Right ventricle myocardium inferior (tissue), 1 donor: ENCODE data around the gene RPRD1A. TPM values are rescaled to one million over a fixed set of nuclear protein-coding genes. Genes with fewer than 3 reads are reported as not detected.
"Not testable (repeated sequence)": the region's sequence is repeated elsewhere in the genome, so short reads cannot be mapped to it uniquely, and the experiment has no call there.

Experiments used
- ATAC-seq: fragments of 200-7000 bp; cut with Tn5 transposase; one replicate; pipeline ENCODE4 v1.9.1; 2020; ENCODE audit warnings: mild to moderate bottlenecking, moderate library complexity
- DNase-seq: peaks from one replicate; pipeline ENCODE4 v3.0.0; 2021; ENCODE audit errors: missing footprints
- intact Hi-C: fragments of 100-400 bp; cut with DNase I; formaldehyde crosslinking; loops from one replicate; pipeline ENCODE4 v1.11.0; 2022
- total RNA-seq: library from RNA; stranded (reverse); fragmentation: NEBNext Ultra II Directional; extraction: Animal tissue kit (Norgen Biotek cat#: 25700); gene quantifications from one replicate; pipeline ENCODE4 v1.2.1, GENCODE V29; 2021
- donor health status: DM: no; HTN: yes; CAD: no; lungs with severe emphysema.

RPRD1A gene
- total RNA-seq, 1 donor from 2014 or later = 45.5 TPM

GRCh38 chr18:36041146-36041545, 26.2 kb downstream of the RPRD1A start:
- intact Hi-C loops = no loop called here
- DNase-seq (no peak), ATAC-seq (no peak)

DNA sequence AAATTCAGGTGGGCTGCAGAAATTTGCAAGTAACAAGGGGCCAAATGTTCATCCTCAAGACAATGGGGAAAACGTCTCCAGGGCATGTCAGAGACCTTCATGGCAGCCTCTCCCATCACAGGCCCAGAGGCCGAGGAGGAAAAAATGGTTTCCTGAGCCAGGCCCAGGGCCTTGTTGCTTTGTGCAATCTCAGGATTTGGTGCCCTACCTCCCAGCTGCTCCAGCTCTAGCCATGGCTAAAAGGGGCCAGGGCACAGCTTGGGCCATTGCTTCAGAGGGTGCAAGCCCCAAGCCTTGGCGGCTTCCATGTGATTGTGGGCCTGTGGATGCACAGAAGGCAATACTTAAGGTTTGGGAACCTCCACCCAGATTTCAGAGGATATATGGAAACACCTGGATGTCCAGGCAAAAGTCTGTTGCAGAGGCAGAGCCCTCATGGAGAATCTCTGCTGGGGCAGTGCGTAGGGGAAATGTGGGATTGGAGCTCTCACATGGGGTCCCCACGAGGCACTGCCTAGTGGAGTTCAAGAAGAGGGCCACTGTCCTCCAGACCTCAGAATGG, 29.2 kb downstream of the RPRD1A start:
- ATAC-seq = no peak
- intact Hi-C loops = no loop called here
- DNase-seq = no peak

DNA sequence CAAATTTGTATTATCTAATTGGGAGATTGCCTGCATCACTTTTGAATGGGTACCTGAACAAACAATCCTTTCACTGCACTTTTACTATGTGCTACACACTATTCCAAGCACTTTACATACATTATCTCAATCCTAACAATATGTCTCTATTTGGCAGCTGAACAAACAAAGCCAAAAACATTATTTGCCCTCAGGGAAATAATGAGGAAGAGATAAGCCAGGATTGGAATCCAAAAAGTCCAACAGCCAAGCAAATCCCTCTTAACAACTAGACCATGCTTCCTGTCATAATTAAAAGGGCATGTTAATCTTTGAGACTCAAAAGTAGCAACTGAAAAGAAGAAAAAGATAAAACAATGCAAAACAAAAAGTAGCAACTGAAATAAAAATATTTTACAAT, 32.1 kb downstream of the RPRD1A start:
- ATAC-seq = no peak
- intact Hi-C loops = no loop called here
- no peak for DNase-seq

GRCh38 chr18:36034299-36034895, 33.0 kb downstream of the RPRD1A start:
- intact Hi-C loops = no loop called here
- DNase-seq (no peak), ATAC-seq (no peak)

DNA sequence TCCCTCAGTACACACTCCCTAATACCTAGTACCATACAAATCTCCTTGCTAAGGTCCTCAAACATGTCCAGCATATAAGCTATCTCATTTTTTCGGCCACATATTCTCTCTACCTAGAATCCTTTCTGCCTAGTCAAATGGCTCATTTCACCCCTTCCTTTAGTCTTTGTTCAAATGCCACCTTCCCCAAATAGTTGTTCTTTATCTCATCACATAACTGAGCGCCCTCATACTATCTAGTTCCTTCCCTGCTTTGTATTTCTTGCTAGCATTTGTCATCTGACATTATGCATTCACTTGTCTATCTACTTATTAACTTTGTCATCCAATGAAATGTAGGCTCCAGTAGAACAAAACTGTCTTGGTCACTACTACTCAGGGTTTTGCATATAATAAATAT, 35.5 kb downstream of the RPRD1A start:
- DNase-seq (no peak), ATAC-seq (no peak)
- intact Hi-C loops = no loop called here

DNA sequence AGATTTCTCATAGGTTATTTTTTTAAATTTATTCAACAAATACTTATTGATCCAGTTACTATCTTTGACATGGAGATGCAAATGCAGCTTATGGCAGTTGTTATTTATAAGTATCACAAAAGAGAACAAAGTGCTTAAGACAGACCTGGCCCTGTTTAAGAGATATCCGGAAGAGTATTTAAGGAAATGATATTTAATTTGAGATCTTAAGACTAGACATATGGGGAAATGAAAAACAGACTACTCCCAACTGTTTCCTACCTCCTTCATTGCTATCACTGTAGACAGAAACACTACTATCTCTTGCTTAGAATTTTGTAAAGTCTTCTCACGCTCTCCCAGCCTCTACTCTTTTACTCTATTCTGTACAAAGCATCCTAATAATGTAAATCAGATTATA, 36.0 kb downstream of the RPRD1A start:
- ATAC-seq = no peak
- intact Hi-C loops = no loop called here
- DNase-seq = no peak

GRCh38 chr18:36028859-36029258, 38.5 kb downstream of the RPRD1A start:
- DNase-seq (no peak), ATAC-seq (no peak)
- intact Hi-C loops = no loop called here

- intact Hi-C loops = no loop called here
- DNase-seq = no peak
- no peak for ATAC-seq
These were observed 42.3 kb downstream of the RPRD1A start for GRCh38 chr18:36025025-36025424.

DNA sequence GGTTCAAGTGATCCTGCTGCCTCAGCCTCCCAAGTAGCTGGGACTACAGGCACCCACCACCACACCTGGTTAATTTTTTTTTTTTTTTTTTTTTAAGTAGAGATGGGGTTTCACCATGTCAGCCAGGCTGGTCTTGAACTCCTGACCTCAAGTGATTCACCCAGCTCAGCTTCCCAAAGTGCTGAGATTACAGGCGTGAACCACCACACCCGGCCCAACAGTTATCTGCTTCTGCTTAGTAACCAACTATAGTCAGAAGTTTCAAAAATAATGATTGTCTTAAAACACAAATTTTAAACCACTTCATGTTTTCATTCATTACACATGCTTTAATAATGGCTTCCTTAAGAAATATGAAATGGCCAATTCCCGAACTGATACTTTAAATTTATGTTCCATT, 43.1 kb downstream of the RPRD1A start:
- intact Hi-C loops, DNase-seq, ATAC-seq: not testable (repeated sequence)

- no peak for ATAC-seq
- intact Hi-C loops = no loop called here
- DNase-seq = no peak
These were observed 44.0 kb downstream of the RPRD1A start for GRCh38 chr18:36023336-36023735.

DNA sequence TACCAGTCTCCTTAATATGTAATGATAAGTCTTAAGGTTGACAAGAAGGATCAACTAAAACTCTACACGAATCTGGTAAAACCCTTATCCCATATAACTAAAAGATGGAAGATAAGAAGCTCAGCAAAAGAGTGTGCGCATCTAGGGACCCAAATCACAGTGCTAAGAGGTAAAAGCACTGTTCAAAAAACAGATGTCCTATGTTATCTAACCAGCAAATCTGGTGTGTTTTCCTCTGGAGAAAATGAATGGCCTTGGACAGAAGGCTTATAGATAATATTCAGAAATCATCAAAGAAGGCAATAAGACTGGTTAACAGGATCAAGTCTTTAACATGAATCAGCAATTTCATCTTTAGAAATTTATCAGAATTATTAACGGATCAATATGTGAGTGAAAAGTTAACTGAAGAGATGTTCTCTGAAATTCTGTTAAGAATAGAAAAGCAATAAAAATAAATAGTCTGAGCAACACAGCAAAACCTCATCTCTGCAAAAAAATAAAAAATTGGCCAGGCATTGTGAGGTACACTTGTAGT, 47.1 kb downstream of the RPRD1A start:
- no peak for DNase-seq
- ATAC-seq = no peak
- intact Hi-C loops = no loop called here

DNA sequence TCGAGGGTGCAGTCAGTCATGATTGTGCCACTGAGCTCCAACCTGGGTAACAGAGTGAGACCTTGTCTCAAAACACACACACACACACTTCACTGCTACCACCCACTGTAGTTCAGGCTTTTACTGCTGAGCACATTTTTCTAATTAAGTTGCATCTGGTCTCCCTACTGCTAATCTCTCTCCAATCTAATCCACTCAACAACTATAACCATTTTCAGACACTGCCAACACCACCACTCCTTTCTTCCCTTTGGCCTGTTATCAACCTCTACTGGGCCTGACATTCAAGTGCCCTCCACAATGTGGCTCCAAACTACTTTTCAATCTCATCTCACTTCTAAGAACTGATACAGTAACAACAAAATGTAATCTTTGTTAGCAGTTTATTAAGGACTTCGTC, 50.1 kb downstream of the RPRD1A start:
- intact Hi-C loops = loop anchor here (2.0 to 10.0 kb wide), 2 partner anchors 108 to 268 kb away; partner anchors contain the start of genes ELP2 and SLC39A6
- ATAC-seq (no peak), DNase-seq (no peak)

- DNase-seq (no peak), ATAC-seq (no peak)
- intact Hi-C loops = loop anchor here (2.0 to 10.0 kb wide), 2 partner anchors 109 to 269 kb away; partner anchors contain the start of genes ELP2 and SLC39A6
These were observed 51.7 kb downstream of the RPRD1A start for GRCh38 chr18:36015629-36016028.

DNA sequence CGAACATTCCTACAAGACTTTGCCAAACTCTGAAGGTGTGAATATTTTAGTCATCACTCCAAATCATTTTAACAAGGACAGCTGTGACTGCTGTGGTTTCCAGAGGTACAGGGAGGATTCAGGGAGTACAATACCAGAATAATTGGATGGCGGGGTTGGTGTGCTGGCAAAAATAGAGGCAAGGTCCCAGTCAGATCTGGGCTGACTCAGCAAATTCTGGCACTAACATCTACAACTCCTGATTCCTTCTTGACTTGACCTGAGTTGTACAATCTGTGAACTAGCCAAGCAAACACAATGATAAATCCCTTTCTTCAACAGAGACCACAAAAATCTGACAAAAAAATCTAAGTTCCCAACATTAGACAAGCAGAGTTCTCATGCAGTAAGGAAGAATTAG, 54.5 kb downstream of the RPRD1A start:
- intact Hi-C loops = loop anchor here (10.0 kb wide), 1 partner anchor 112 kb away; the partner anchor contains the start of genes ELP2 and SLC39A6
- no peak for DNase-seq
- ATAC-seq = no peak

GRCh38 chr18:36009214-36009613, 58.1 kb downstream of the RPRD1A start:
- no peak for ATAC-seq
- intact Hi-C loops = no loop called here
- DNase-seq = no peak

GRCh38 chr18:36006997-36007396, 60.4 kb downstream of the RPRD1A start:
- ATAC-seq (no peak), DNase-seq (no peak)
- intact Hi-C loops = no loop called here

GRCh38 chr18:35999925-36000324, 67.4 kb downstream of the RPRD1A start:
- ATAC-seq (no peak), DNase-seq (no peak)
- intact Hi-C loops = no loop called here

GRCh38 chr18:35998967-35999366, 68.4 kb downstream of the RPRD1A start:
- DNase-seq = no peak
- no peak for ATAC-seq
- intact Hi-C loops = no loop called here

DNA sequence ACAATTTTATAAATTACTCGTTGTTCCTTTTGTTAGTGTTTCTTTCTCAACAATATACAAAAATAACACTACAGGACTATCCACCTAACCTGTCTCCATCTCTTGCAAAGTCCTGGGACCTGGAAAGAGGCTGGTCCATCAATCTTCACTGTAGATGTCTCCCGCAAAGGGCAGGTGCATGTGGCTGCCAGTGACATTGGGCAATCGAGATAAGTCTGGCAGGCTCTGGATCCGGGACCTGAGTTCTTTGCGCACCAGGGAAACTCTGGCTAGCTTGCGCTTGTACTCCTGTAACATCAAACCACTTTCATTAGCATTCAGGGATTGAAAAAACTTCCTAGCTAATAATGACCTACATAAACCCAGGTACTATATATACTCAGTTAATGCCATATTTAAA, 74.3 kb downstream of the RPRD1A start:
- intact Hi-C loops = no loop called here
- peak; percentile 50 for ATAC-seq
- DNase-seq = no peak

DNA sequence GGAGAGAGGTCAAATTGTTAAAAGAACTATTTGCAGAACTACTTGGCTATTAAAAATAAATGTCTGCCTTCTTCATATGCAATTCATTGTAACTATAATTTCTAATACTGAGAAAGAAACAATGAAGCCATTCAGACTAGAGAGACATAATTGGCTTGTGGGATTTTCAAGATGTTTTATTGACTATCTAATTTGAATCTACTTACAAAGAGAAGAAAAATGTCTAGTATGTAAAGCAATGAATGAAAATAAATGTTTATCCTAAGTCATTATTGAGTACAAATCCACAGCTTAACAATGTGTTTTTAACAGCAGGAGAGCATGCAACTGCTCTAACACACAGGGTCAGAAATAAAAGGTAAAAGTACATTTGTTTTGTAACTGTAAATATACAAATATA, 75.7 kb downstream of the RPRD1A start:
- ATAC-seq (no peak), DNase-seq (no peak)
- intact Hi-C loops = no loop called here

GRCh38 chr18:35983818-35984217, 83.5 kb downstream of the RPRD1A start:
- intact Hi-C loops = no loop called here
- ATAC-seq (no peak), DNase-seq (no peak)
